Measurements from ENCODE around the gene CDH4.

CDH4 gene

DNA sequence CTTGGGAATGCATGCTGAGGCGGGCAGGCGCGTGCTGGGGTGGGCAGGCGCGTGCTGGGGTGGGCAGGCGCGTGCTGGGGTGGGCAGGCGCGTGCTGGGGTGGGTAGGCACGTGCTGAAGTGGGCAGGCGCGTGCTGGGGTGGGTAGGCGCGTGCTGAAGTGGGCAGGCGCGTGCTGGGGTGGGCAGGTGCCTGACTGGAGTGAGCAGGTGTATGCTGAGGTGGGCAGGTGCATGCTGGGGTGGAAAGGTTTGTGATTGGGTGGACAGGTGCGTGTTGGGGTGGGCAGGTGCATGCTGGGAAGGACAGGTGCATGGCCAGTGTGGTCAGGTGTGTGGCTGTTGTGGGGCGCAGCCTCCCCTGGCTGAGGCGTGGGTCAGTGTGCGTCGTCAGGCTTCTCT lies 404.1 kb downstream of the CDH4 start:
- no peak for DNase-seq (ENCODE audit: low spot score)

GRCh38 chr20:61657721-61658377 lies 405.8 kb downstream of the CDH4 start:
- DNase-seq (ENCODE audit: low spot score), result no peak

- DNase-seq (ENCODE audit: low spot score), result no peak
Measured at GRCh38 chr20:61658563-61658962, 406.5 kb downstream of the CDH4 start.

- DNase-seq (ENCODE audit: low spot score), result no peak
Measured at GRCh38 chr20:61659246-61659993, 407.4 kb downstream of the CDH4 start.

DNA sequence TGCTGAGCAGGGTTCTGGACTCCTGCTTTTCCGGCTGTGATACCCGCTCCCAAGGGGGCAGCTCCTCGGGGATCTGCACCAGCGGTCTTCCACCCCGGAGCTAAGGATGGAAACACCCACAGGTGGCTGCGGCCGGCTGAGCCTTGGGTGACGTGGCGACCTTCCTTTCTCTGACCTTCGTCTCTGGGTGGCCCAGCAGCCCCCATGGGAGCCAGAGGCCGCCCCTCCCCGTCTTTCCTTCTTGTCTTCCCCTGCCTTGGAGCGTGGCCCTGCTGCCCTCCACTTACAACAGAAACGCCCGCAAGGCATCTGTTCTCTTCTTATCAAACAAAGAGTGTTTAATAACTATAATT lies 407.9 kb downstream of the CDH4 start:
- no peak for DNase-seq (ENCODE audit: low spot score)

DNA sequence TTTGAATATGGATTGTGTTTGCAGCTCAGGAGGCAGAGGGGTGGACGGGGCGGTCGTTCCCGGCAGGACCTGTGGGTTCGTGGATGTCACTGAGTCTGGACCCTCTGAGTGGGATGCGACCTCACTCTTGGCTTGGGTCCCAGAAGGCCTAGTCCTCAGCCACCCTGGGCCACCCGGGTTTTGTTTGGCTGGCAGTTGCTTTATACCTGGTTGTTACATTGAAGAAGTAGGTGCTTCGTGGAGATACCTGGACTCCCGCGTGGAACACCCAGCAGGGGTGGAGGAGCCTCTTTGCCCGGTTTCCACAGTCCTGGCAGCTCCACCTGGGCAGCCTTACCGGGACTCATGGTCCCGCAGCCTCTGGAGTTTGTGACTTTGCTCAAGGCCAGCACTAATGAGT lies 408.5 kb downstream of the CDH4 start:
- DNase-seq (ENCODE audit: low spot score), result no peak

DNA sequence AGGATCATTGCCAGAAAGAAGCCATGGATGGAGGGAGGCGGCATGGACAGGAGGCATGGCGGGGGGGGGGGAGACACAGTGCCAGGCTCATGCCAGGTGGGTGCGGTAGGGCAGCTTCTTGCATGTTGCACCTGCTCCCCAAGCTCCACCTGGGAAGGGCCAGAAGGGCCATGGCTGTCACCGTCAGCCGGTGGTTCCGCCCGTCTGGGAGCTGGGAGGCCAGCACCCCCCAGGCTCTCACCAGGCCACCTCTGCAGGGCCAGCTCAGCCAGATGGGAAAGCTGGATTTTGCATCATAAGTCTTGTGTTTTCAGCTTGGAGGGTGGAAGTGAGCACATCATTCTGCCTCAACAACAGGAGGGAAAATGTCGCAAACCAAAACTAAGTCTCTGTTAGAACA lies 409.0 kb downstream of the CDH4 start:
- no peak for DNase-seq (ENCODE audit: low spot score)

DNA sequence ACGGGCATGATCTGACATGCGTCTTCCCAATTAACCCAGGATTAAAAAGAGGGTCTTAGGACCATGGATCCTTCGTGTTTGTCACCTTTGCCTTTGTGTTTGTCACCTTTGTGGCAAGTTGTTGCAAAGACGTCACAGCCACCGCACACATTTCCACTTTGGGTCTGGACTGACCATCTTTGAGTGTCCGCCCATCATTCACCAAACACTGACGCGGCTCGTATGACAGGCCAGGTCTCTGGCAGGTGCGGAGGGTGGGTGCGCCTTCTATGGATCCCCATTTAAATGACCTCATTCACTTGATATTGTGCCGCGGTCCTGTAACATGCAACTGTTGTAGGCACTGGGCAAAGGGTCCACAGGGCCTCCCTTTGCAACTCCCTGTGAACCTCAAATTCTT lies 409.5 kb downstream of the CDH4 start:
- DNase-seq (ENCODE audit: low spot score), result no peak

DNA sequence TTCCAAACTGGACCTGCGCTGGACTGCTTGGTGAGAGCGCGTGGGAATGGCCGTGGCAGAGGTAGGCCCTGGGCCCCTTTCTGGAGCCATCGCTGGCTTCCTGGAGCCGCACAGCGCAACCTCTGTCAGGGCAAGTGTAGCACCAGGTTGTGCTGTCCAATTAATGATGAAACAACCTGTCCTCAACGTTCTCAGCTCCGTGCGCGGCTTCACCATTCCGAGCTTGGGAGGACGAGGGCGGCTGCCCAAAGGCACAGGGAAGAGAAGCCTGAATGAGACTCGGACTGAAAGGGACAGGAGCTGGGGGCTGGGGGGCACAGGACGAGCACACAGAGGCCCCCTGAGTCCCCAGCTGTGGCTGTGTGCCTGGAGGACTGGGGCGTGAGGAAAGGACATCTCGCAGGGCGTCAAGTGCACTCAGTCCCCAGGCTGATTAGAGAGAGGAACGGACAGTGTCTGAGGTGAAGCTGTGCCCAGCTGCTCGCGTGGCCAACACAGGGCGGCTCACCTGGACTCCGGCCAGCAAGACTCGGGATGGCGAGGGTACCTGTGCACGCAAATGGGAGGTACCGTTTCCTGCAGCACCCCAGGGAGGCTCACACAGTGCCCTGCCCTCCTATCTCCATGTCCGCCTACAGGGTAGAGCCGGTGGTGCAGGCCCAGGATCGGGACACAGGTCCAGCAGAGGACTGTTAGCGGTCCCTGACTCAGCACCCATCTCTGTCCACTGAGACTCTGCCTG lies 410.3 kb downstream of the CDH4 start:
- no peak for DNase-seq (ENCODE audit: low spot score)

GRCh38 chr20:61662968-61663331 lies 410.9 kb downstream of the CDH4 start:
- no peak for DNase-seq (ENCODE audit: low spot score)

DNA sequence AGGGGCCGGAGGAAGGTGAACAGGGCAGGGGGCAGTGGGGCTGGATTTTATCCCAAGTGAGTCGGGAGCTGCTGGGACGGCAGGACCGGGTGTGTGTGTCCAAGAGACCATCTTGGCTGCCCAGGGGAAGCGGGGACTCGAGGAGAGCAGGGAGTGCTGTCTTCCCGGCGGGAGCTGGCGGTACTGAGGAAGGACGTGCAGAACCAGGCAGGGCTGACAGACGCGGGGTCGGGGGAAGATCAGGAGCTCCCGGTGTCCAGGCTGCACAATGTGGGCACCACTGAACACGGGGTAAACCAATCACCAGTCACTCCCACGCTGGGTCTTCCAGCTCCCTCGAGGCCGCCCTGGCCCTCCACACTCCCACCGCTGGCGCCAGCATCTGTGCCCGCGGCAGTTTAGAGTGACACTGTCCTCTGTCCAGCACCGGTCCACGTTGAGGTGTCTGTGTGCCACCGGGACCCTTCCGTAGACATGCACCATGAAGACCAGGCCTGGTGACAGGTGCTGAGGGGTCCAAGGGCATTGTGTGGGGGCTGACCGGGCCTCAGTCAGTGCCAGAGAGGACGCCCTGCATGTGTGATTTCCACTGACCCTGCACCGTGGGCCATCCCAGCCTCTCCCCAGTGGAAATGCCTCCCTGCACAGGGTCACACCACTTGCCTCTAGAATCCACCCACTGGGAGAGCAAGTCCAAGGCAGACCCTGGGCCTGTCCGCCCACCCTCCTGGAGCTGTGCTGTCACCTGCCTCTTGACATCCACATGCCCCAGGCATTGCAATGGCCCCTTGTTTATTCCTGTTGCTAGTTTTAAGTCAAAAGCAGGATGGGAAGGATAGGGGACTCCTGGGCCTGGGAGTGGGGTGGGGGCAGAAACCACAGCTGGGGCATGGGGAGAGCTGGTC lies 411.7 kb downstream of the CDH4 start:
- no peak for DNase-seq (ENCODE audit: low spot score)

GRCh38 chr20:61664556-61665320 lies 412.7 kb downstream of the CDH4 start:
- no peak for DNase-seq (ENCODE audit: low spot score)

GRCh38 chr20:61665528-61666470 lies 413.7 kb downstream of the CDH4 start:
- DNase-seq (ENCODE audit: low spot score), result no peak

GRCh38 chr20:61666471-61666832 lies 414.4 kb downstream of the CDH4 start:
- DNase-seq (ENCODE audit: low spot score), result no peak

- no peak for DNase-seq (ENCODE audit: low spot score)
Measured at GRCh38 chr20:61667056-61667792, 415.2 kb downstream of the CDH4 start.

GRCh38 chr20:61668065-61668650 lies 416.1 kb downstream of the CDH4 start:
- no peak for DNase-seq (ENCODE audit: low spot score)

DNA sequence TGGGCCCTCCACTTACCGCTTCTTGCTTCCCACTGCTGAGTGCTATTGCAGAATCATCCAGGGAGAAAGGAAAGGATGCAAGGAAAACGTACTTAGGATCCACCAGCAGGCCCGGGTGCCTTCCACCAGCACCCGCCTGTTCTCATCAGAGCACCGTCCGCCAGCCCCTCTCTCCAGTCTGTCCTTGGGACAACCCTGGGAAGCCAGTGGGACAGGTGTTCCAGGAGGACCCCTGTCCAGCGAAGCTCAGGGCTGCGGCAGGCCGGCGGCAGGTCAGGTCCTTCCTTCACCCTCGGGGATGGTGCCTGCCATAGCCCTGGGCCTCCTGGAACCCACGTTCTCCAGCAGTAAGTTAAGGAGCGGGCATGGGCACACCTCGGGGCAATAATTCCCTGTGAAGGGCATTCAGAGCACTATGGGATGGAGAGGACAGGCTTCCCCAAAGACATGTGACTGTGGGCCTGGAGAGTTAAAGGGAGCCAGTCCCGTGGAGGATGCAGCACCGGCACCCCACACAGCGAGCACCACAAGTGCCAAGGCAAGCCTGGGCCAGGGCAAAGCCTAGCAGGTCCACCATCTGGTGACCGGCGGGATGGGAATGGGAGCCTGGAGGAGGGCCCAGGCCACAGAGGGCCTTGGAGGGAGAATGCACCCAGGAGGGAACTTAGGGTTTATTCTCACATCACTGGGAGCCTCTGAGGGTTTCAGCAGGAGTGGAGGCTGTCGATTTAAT lies 416.9 kb downstream of the CDH4 start:
- DNase-seq (ENCODE audit: low spot score), result no peak

DNA sequence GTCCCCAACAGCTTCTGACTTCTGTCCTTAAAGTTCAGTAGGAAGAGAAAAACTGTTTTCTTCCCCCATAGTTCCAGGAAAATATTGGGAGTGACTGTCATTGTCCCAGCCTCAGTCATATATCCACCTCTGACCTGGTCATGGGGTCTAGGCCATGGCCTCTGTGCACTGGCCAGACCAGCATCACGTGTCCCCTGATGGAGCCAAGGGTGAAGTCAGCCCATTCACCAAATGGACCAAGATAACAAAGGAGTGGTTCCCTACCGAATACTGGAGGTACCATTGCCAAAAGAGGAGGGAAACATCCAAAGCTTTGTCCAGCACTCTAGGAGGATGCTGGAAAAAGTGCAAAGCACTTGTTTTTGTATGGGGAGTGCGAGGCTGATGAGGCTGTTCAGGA lies 418.2 kb downstream of the CDH4 start:
- DNase-seq (ENCODE audit: low spot score), result no peak

DNA sequence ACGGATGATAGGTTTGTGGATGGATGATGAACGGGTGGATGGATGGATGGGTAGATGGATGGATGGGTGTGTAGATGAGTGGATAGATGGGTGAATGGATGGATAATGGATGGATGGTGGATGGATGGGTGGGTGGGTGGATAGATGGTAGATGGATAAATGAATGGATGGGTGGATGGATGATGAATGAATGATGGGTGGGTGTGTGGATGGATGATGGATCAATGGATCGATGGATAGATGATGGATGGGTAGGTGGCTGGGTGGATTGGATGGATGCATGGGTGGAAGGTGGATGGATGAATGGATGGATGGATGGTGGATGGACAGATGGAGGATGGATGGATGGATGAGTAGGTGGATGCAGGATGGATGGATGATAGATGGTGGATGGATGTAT lies 419.5 kb downstream of the CDH4 start:
- DNase-seq (ENCODE audit: low spot score), result no peak
